Measurements from ENCODE around the gene ISL1. TPM values are rescaled to one million over a fixed set of nuclear protein-coding genes. Genes with fewer than 3 reads are reported as not detected.

Gene ISL1
- total RNA-seq: 0.30 TPM

- peak; percentile 39 for DNase-seq
Observed at GRCh38 chr5:51383131-51384121, at the start of gene ISL1. ISL1 (plus strand) TSS chr5:51383448; CDS start chr5:51383672, 224 bp downstream.

GRCh38 chr5:51336878-51337277, 46.4 kb upstream of the ISL1 start:
- no peak for DNase-seq

GRCh38 chr5:51345106-51345505, 38.1 kb upstream of the ISL1 start:
- no peak for DNase-seq

DNA sequence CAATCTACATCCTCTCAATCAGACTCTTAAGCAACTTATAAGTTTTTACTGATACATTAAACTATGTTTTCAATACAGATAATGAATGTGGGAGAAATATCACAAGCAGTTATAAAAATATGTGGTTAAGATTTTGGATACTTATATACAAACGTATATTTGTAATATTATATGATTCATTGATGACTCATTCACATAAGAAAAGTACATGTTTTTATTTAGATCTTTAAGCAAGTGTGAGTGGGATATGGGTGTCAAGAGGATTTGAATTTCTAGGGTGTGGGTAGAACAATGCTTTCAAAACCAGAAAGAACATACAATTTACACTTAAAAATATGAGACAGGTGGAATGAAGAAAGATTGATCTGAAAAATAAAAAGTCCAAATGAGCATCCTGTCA, 36.1 kb upstream of the ISL1 start:
- DNase-seq: no peak

GRCh38 chr5:51347704-51348103, 35.5 kb upstream of the ISL1 start:
- no peak for DNase-seq

GRCh38 chr5:51371052-51371451, 12.2 kb upstream of the ISL1 start:
- DNase-seq: no peak

DNA sequence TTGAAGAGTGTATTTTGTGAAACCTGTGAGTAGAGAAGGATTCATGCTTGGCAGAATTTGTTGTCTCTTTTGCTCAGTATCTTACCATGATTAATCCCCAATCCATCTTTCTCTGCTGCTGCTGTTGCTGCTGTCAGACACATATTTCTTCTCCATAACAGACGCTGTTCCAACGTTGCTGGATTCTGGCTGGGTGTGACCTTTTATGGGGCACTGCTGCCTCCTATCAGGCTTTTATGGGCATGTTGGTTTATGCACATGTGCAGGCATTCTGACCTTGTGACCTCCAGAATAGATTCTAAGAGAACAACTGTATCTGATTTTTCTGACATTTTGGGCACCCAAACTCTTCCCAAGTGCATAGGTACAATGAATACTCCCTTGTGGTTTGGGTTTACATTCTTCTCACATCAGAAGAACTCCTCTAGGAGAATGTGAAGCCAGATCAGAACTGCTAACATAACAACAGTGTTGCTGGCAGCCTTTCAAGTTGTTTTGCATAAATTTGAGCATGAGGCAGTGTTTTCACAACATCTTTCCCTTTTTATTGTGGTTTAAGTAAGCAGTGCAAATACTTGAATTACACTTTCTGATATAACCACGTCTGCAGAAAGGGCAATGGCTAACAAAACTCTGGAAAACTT, 9.2 kb upstream of the ISL1 start:
- no peak for DNase-seq

DNA sequence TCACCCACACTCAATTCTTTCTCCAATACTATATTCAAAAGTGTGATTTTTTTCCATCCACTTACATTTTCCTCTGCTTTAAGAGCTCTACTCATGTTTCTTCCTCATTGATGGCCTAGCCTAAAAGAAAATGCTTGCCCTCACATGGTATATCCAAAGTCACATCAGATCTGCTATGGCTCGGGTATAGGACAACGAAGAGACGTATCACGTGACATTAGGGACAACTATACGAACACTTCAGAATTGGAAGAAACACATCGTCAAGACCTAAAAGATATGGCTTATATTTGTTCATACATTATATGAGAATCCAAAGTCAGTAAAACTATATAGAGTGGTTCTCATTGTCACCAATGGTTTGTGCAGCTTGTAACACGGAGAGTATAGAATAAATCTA, 8.2 kb upstream of the ISL1 start:
- no peak for DNase-seq

DNA sequence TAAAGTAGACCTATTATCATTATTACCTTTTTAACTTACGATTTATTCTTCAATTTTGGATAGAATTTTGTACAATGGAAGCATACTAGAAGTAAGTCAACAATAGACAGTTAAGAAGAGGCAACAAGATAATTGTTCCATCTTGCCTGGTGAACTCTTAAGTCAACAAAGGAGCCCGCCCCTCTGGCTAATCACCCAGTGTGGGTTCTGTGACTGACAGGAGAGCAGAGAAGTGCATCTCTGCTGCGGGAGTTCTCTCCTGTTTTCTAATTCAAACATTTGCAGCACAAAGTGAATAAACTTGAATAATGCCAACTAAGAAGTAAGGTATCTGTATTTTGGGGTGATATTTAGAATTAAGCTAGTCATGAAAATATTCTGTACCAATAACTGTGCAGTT, 6.7 kb upstream of the ISL1 start:
- DNase-seq: no peak

GRCh38 chr5:51377151-51378060, 5.8 kb upstream of the ISL1 start:
- DNase-seq: no peak

DNA sequence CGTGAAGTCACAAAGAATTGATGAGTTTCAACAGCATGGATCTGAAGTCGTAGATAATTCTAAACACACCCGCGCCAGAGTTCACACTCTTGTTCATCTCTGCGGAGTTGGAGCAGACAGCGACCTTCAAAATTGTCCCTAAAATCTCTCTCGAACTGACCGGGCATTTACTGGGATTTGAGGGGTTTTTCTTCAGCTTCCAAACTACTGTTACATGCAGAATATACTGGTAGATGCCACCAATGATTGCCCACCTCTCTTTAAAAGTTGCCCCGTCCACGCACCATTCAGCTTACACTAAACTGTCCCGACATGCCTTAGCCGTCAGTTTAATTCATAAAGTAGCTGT, 5.2 kb upstream of the ISL1 start:
- DNase-seq: no peak

DNA sequence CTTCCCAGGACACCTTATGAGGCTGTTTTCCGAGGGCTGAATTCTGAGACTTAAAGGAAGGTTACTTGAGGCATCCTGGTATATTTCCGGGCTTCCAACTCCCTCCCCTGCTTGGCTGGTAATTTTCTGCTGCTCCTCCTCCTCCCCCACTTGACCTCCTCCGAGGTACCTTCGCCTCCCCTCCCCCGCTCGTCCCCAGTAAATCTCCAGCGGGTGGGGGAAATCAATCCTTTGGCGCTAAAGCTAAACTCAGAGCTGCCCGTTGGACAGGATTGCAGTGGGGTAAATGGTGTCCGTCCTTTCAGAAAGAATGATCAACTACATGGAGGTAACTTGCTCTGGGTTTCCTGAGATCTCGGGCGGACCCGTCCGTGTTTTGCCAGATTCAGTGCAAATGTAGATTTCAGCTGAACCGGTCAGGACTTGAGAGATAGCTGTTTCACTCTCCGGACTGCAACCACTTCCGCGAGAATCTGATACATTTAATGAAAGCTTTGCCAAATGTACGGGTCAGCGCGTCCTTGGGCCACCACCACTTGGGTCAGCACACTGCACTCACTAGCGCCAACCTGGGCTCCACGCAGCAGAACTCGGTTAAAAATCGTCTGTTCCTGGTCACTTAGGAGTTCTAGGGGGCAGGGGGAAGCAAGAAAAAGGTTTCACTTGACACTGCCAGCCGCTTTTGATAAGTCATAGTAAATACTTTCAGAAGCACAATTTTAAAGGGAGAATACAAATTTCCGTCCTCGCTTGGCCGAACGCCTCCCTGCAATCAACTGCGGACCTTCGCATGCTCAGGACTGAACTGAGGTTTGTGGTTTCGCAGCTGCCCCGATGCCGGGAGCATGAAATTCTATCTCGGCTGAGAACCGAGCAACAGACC, 4.6 kb upstream of the ISL1 start:
- no peak for DNase-seq

DNA sequence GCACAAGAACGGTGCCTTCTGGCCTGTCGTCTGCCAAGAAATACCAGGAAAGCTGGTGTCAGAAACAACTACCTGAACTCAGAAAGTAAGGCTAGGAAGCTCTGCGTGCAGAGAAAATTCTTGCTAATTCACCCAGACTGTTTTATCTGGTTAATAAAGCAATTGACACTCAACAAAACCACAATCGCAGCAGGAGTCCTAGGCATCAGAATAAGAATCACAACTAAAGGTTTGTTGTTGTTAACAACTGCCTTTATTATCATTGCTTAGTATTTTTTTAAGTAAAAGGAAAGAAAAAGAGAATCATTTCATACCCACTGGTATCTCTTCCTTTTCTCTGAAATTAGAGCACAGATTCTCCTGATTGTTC, 3.9 kb upstream of the ISL1 start:
- DNase-seq: no peak

DNA sequence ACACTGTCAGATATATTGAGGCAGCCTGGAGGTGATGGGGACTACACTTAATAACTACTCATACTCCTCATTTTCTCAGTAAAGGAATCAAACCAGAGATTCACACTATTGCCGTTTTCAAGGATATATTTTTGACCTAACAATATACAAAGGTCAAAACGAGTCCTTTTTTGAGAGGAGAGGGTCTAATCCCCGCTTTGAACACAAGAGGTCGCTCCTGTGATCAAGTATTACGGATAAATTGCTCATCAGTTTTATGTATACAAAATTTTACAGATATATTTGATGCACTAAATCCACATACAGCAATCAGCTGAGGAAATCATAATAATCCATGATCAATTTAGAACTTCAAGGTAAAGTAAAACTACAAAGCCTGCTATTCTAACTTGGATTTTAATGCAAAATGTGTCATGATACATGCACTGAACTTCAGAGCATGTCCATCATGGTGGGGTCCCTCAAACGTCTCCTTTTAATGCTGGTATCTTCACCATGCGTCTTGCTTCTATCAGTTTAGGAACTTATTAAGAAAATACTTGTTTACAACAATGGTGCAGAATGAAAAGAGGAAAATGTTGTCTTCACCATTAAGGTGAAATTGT, 2.5 kb upstream of the ISL1 start:
- no peak for DNase-seq

- no peak for DNase-seq
Observed at GRCh38 chr5:51381761-51382474, 1.3 kb upstream of the ISL1 start.

GRCh38 chr5:51382521-51383130, 622 bp upstream of the ISL1 start:
- DNase-seq: no peak

- no peak for DNase-seq
Observed at GRCh38 chr5:51384281-51384840, 1.1 kb downstream of the ISL1 start.

DNA sequence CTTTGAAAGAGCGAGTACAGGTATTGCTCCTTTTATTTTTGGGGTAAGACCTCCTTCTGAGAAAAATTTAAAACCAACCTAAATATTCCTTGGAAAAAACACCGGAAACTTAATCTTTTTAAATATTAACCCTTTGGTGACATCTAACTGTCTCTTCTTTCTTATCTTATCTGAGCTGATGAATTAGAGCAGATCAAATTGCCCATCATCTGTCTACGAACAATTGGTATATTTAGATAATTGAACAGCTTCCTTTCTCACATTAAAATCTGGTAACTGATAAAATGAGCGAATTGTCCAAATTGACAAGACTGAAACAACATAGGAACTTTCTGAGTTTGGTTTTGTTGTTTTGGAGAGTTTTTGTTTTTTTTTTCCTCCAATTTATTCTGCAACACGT, 2.0 kb downstream of the ISL1 start:
- DNase-seq: no peak

All from skin of body (tissue), 2 donors.